HL-60 (cell line): Measurements from ENCODE around the gene FLNB.

Experiments
- CTCF ChIP-seq: IDR thresholded peaks from one replicate; pipeline ENCODE4 v1.5.1; 2011; ENCODE audit warnings: low read length, control low read depth, inconsistent platforms; ENCODE audit not compliant: insufficient read depth
- GABPA ChIP-seq: IDR thresholded peaks from 2 replicates; pipeline ENCODE4 v1.6.1; 2012; ENCODE audit warnings: low read depth
- POLR2AphosphoS5 ChIP-seq: IDR thresholded peaks from 2 replicates; pipeline ENCODE4 v1.6.1; 2012; ENCODE audit warnings: low read depth
- REST ChIP-seq: IDR thresholded peaks from 2 replicates; pipeline ENCODE4 v1.6.1; 2012; ENCODE audit warnings: low read depth; ENCODE audit not compliant: insufficient replicate concordance
- SPI1 ChIP-seq: IDR thresholded peaks from 2 replicates; pipeline ENCODE4 v1.6.1; 2012; ENCODE audit warnings: low read depth, mild to moderate bottlenecking, borderline replicate concordance

- TF ChIP-seq POLR2AphosphoS5 (no peak), CTCF (no peak), REST (no peak), GABPA (no peak), SPI1 (no peak)
Measured at GRCh38 chr3:58112185-58112535, 103.9 kb downstream of the FLNB start.
